Left lung (tissue), 10 donors: ENCODE data around the gene PDE6D. TPM values are rescaled to one million over a fixed set of nuclear protein-coding genes. Genes with fewer than 3 reads are reported as not detected.
A peak's percentile ranks its signal among the peaks of the same experiment; 100 is the strongest.

Experiments used
- ATAC-seq: fragments of 200-7000 bp; cut with Tn5 transposase; one replicate; pipeline ENCODE4 v1.9.1; 2020; ENCODE audit warnings: moderate library complexity
- DNase-seq, 4 donors: peaks; one replicate each; pipeline ENCODE4 v3.0.0-alpha.2; 2013 to 2020
- H3K27ac ChIP-seq, 2 donors: fragments of 200-600 bp; sonication (generic) in 1 of 2; one replicate each; pipeline versions ENCODE4 v1.5.0 to v1.8.0; 2020 to 2021
- H3K27me3 ChIP-seq, 2 donors: fragments of 200-600 bp; sonication (generic) in 1 of 2; one replicate each; pipeline versions ENCODE4 v1.5.0 to v1.8.0; 2020 to 2021
- H3K36me3 ChIP-seq, 2 donors: fragments of 200-600 bp; sonication (generic) in 1 of 2; one replicate each; pipeline versions ENCODE4 v1.5.0 to v1.8.0; 2020 to 2021
- H3K4me1 ChIP-seq, 2 donors: fragments of 200-600 bp; one replicate each; pipeline ENCODE4 v1.8.0; 2021
- H3K4me3 ChIP-seq, 2 donors: fragments of 200-600 bp; sonication (generic) in 1 of 2; one replicate each; pipeline versions ENCODE4 v1.5.0 to v1.8.0; 2020 to 2021; ENCODE audit warnings: mild to moderate bottlenecking in 1 of 2
- H3K9me3 ChIP-seq, 2 donors: fragments of 200-600 bp; sonication (generic) in 1 of 2; one replicate each; pipeline versions ENCODE4 v1.5.0 to v1.8.0; 2020 to 2021
- intact Hi-C, 2 donors: fragments of 100-400 bp; cut with DNase I; formaldehyde crosslinking; loops; one replicate each; pipeline versions ENCODE4 v1.11.2 to v1.14.2; 2022
- polyA plus RNA-seq, 6 donors: library from polyadenylated mRNA; unstranded; fragments of 120-200 nt; gene quantifications; one replicate each; pipeline ENCODE4 v1.2.1, GENCODE V29; 2013; ENCODE audit not compliant: insufficient read length in 6 of 6
- total RNA-seq, 2 donors: library from RNA; stranded (reverse); fragmentation: NEBNext Ultra II Directional; extraction: Animal tissue kit (Norgen Biotek cat#: 25700); gene quantifications; one replicate each; pipeline ENCODE4 v1.2.1, GENCODE V29; 2021
- TF ChIP-seq, protein P1 (sequence below), 2 donors: fragments of 200-600 bp; sonication (generic) in 1 of 2; IDR thresholded peaks; one replicate each; pipeline versions ENCODE4 v1.5.0 to v1.8.0; 2021; ENCODE audit warnings: antibody characterized with exemption in 2 of 2
- donor health status: DM: no; HTN: yes; CAD: no.
- donor health status: DM: no; HTN: no; CAD: no.

Gene PDE6D
- total and polyA plus RNA-seq, 8 donors: 19.7 to 27.9 (median 23.4) TPM

DNA sequence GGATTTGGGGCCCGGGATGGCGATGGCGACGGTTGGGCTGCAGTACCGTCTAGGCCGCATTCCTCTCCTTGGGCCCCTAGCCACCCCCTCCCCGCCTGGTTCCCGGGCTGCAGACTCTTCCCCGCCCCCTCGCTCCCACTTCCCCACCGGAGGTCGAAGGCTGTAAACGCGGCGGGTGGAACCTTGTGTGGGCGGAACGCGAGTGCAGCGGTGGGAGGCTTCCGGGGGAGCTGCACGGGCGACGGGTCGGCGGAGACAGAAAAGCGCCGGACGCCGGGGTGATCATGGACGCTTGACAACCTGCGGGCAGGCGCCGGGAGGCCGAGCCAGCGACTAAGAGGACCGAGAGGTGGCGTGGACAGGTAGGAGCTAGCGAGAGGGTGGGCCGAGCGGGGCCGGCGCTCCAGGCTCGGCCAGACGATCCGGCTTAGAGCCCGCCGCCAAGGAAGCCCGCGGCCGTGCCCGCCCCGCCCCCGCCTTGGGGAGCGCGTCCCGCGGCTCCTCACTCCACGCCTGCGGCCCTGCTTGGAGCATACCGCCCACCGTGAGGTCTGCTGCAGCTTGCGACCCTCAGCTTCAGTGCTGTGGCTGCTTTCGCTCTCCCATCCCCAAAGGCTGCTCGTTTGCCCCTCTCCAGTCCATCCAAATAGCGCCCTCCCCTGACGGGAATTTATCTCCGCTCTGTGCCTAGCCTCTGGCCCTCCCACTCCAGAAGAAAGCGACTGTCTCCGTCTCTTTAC is 5.3 kb upstream of the PDE6D start, which contains the start of gene COPS7B:
Gene COPS7B (plus strand): TSS at position 269 of the 740 bp plus-strand sequence. CDS start 2,126 bp downstream, outside the sequence.
- TF ChIP-seq, protein P1, sequence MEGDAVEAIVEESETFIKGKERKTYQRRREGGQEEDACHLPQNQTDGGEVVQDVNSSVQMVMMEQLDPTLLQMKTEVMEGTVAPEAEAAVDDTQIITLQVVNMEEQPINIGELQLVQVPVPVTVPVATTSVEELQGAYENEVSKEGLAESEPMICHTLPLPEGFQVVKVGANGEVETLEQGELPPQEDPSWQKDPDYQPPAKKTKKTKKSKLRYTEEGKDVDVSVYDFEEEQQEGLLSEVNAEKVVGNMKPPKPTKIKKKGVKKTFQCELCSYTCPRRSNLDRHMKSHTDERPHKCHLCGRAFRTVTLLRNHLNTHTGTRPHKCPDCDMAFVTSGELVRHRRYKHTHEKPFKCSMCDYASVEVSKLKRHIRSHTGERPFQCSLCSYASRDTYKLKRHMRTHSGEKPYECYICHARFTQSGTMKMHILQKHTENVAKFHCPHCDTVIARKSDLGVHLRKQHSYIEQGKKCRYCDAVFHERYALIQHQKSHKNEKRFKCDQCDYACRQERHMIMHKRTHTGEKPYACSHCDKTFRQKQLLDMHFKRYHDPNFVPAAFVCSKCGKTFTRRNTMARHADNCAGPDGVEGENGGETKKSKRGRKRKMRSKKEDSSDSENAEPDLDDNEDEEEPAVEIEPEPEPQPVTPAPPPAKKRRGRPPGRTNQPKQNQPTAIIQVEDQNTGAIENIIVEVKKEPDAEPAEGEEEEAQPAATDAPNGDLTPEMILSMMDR (IDR thresholded peaks at IDR 0.05): no peak
- Histone ChIP-seq H3K36me3 (peaks cover 0 to 26% of the 10 kb centered on the region in 2 donors), H3K4me1 (peaks cover 10 to 60% of the 10 kb centered on the region in 2 donors), H3K4me3 (peak within 1 kb of the TSS; percentile 86 to 95), H3K27ac (peak within 1 kb of the TSS in 1 of 2 donors; percentile 68), H3K9me3 (no peaks in the 10 kb centered on the region), H3K27me3 (no peaks in the 10 kb centered on the region)
- intact Hi-C loops: no loop called here
- peak; percentile 71 for ATAC-seq
- DNase-seq: peak; percentile 68 to 96 (median 84)

DNA sequence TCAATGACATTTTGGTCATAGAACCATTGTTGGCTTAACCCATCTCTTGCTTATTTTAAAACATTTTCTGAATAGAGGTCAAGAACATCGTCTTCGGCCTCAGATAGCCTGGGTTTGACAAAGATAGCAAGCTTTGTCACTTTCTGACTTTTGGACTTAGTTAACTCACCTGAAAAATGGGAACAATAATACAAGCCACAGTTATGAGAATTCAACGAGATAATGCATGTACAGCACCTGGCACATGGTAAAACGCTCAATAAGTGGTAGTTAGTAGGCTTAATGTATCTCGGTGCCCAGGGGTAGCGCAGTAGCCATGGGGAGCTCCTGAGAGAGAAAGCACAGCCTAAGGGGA is 4.7 kb upstream of the PDE6D start:
- H3K36me3 ChIP-seq: peaks cover 0 to 21% of the 10 kb centered on the region in 2 donors
- H3K9me3 ChIP-seq: no peaks in the 10 kb centered on the region
- intact Hi-C loops: no loop called here

DNA sequence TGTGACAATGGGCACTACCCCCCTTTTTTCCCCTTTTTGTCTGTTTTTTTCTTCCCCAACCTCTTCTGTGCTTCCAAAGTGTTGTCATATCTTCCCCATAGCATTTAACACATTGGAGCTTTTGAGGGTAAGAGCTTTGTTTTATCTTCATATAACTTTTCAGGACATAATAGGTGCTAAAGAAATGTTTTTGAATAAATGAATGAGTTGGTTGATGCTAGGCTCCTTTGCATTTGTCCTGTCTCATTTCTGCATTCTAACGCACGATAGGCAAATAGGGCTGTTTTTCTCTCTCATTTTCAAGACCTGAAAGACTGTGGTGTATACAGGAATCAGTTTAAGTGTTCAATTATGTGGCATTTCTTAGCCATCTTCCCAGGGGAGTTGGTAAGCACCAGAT is 4.3 kb upstream of the PDE6D start:
- H3K27me3 ChIP-seq: no peaks in the 10 kb centered on the region
- TF ChIP-seq, protein P1 (IDR thresholded peaks at IDR 0.05): no peak
- intact Hi-C loops: no loop called here
- peaks cover 10 to 62% of the 10 kb centered on the region in 2 donors for H3K4me1 ChIP-seq
- peaks cover 0 to 19% of the 10 kb centered on the region in 2 donors for H3K36me3 ChIP-seq
- H3K4me3 ChIP-seq: peak overlapping the region in 1 of 2 donors; percentile 86
- no peak for DNase-seq
- ATAC-seq: no peak
- H3K9me3 ChIP-seq: no peaks in the 10 kb centered on the region
- no peak overlapping the region for H3K27ac ChIP-seq

More for the DNA sequence above, 4.7 kb upstream of the PDE6D start:
- TF ChIP-seq, protein P1 (IDR thresholded peaks at IDR 0.05): no peak
- peaks cover 10 to 60% of the 10 kb centered on the region in 2 donors for H3K4me1 ChIP-seq
- DNase-seq (no peak), ATAC-seq (no peak)
- H3K27ac ChIP-seq: peak overlapping the region in 1 of 2 donors; percentile 68
- peak overlapping the region; percentile 86 to 95 for H3K4me3 ChIP-seq
- H3K27me3 ChIP-seq: no peaks in the 10 kb centered on the region

DNA sequence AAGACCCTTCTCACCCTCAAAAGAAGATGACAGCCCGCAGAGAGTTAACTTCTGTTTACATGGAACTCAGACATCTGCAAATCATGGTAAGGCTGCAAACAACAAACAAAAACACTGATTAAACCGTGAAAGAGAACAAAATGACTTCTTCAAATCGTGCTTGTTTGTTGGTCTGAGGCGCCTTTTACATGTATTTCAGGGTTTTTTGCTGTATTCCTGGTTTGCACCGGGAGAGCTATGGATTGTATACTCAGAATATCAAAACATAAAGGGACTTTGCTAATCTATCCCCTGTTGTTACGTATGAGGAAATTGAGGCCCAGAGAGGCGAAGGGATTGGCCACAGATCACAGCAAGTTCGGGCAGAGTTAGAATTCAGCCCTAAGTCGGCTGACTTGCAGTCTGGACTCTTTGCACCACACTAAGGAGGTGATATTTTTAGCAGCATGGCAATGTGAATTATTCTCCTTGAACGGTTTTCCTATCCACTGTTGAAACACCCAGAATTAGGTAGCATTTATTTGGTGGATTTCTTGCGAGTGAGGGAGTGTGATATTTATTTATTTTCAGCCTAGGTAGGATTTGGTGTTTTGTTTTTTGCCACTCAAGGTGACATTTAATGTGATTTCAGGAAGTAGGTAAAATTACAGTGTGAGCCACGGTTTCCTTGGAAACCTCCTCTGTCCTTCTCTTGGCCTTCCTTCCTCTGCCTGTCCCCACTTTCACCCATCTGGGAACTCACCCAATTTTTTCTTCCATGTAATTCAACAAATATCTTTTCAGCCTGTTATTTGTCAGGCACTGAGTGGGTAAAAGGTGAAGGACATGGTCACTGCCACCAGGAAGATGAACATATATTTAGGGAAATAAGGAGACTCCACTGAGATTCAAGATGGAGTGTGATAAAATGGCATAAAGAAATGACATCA is 980 bp upstream of the PDE6D start:
- Histone ChIP-seq H3K27me3 (no peaks in the 10 kb centered on the region), H3K4me1 (peaks cover 8 to 56% of the 10 kb centered on the region in 2 donors), H3K27ac (peak overlapping the region; percentile 85 to 87), H3K36me3 (no peaks in the 10 kb centered on the region), H3K4me3 (peak overlapping the region; percentile 93 to 96), H3K9me3 (no peaks in the 10 kb centered on the region)
- TF ChIP-seq, protein P1 (IDR thresholded peaks at IDR 0.05): no peak
- DNase-seq (peak in 2 of 4 donors; percentile 17 to 49), ATAC-seq (peak; percentile 31)
- intact Hi-C loops: no loop called here
